GM19397 (cell line): ENCODE results near the gene DLST.

Experiments
- ATAC-seq: cut with Tn5 transposase; IDR thresholded peaks from one replicate; pipeline ENCODE4 v1.9.1; 2021; ENCODE audit warnings: mild to moderate bottlenecking, moderate library complexity; ENCODE audit not compliant: unreplicated experiment

The DLST gene

GRCh38 chr14:74936151-74936550, 54.4 kb downstream of the DLST start:
- no peak for ATAC-seq

GRCh38 chr14:74936731-74937130, 55.0 kb downstream of the DLST start:
- ATAC-seq, result no peak

- ATAC-seq, result no peak
These were observed 55.5 kb downstream of the DLST start for GRCh38 chr14:74937171-74937570.

GRCh38 chr14:74938531-74939495, 57.1 kb downstream of the DLST start:
- no peak for ATAC-seq

GRCh38 chr14:74940956-74941565, 59.3 kb downstream of the DLST start:
- ATAC-seq, result no peak

- no peak for ATAC-seq
These were observed 60.0 kb downstream of the DLST start for GRCh38 chr14:74941676-74942097.

GRCh38 chr14:74942181-74942580, 60.5 kb downstream of the DLST start:
- no peak for ATAC-seq

- no peak for ATAC-seq
These were observed 60.9 kb downstream of the DLST start for GRCh38 chr14:74942608-74943007.

- ATAC-seq, result no peak
These were observed 63.6 kb downstream of the DLST start for GRCh38 chr14:74945261-74945851.

- no peak for ATAC-seq
These were observed 64.3 kb downstream of the DLST start for GRCh38 chr14:74945852-74946658.

GRCh38 chr14:74946659-74947281, 65.1 kb downstream of the DLST start:
- no peak for ATAC-seq

GRCh38 chr14:74947353-74948227, 65.9 kb downstream of the DLST start:
- ATAC-seq, result no peak

- no peak for ATAC-seq
These were observed 66.8 kb downstream of the DLST start for GRCh38 chr14:74948228-74949175.

GRCh38 chr14:74949191-74949601, 67.5 kb downstream of the DLST start:
- no peak for ATAC-seq

- ATAC-seq, result no peak
These were observed 68.3 kb downstream of the DLST start for GRCh38 chr14:74949859-74950573.

GRCh38 chr14:74950795-74951442, 69.2 kb downstream of the DLST start:
- ATAC-seq, result no peak

GRCh38 chr14:74951443-74952179, 69.9 kb downstream of the DLST start:
- ATAC-seq, result no peak
